ENCODE data around the gene SYT17.

Gene SYT17, protein sequence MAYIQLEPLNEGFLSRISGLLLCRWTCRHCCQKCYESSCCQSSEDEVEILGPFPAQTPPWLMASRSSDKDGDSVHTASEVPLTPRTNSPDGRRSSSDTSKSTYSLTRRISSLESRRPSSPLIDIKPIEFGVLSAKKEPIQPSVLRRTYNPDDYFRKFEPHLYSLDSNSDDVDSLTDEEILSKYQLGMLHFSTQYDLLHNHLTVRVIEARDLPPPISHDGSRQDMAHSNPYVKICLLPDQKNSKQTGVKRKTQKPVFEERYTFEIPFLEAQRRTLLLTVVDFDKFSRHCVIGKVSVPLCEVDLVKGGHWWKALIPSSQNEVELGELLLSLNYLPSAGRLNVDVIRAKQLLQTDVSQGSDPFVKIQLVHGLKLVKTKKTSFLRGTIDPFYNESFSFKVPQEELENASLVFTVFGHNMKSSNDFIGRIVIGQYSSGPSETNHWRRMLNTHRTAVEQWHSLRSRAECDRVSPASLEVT

DNA sequence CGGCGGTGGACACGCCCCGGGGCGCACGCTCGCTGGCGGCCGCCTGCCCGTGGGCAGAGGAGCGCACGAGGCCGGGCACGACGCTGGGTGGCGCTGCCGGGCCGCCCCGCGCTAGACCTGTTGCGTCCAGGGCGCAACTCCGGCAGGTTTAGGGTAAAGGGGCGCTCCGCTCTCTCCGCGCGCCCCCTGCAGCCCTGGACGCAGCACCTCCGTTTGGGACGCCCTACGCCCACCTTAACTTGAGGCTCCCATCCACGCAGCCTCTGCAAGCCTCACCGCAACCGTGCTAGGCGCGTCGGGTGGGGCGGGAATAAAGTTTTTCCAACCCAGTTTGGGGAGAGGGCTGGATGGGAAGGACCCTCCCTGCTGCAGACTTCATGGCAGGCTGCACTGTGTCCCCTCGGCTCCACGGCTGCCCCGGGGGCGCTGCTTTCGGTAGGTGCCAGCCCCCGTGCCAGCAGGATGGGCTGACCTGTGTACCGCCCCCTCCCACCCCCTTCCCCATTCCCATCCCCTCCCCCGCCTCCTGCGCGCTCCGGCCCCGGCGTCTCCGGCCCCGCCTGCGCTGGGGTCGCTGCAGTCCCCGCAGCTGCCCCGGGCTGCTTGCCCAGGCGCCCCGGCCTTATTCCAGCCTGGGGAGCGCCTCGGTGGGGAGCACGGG lies at the start of gene SYT17:
Gene SYT17 (plus strand): TSS at position 531 of the 661 bp plus-strand sequence. CDS start 407 bp downstream, outside the sequence.
- DNase-seq = peak; percentile 49

- no peak for DNase-seq
Measured at GRCh38 chr16:19118938-19119431, 49.1 kb upstream of the SYT17 start.

- no peak for DNase-seq
Measured at GRCh38 chr16:19119564-19119963, 48.5 kb upstream of the SYT17 start.

DNA sequence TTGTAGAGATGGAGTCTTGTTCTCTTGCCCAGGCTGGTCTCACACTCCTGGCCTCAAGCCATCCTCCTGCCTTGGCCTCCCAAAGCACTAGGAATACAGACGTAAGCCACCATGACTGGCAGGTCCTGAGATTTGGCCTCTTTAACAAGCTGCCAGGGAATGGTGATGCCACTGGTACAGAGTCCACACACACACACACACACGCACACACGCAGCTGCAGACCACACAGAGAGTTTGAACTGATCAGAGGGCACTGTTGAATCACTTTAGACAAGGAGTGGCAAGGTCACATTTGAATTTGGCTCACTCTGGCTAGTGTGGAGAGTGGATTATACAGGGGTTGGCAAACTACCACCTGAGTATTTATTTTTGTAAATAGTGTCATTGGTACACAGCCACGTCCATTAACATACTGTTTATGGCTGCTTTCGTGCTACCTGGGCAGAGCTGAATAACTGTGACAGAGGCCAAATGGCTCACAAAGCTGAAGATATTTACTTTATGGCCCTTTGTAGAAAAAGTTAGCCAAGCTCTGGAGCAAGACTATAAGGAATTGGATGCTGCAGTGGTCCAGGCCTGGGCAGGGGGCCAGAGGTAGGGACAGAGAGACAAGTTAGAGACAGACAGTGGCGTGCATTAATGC lies 44.4 kb upstream of the SYT17 start:
- no peak for DNase-seq

GRCh38 chr16:19126300-19126699 lies 41.7 kb upstream of the SYT17 start:
- DNase-seq = no peak

GRCh38 chr16:19127205-19127604 lies 40.8 kb upstream of the SYT17 start:
- no peak for DNase-seq

GRCh38 chr16:19127674-19128131 lies 40.3 kb upstream of the SYT17 start:
- no peak for DNase-seq

DNA sequence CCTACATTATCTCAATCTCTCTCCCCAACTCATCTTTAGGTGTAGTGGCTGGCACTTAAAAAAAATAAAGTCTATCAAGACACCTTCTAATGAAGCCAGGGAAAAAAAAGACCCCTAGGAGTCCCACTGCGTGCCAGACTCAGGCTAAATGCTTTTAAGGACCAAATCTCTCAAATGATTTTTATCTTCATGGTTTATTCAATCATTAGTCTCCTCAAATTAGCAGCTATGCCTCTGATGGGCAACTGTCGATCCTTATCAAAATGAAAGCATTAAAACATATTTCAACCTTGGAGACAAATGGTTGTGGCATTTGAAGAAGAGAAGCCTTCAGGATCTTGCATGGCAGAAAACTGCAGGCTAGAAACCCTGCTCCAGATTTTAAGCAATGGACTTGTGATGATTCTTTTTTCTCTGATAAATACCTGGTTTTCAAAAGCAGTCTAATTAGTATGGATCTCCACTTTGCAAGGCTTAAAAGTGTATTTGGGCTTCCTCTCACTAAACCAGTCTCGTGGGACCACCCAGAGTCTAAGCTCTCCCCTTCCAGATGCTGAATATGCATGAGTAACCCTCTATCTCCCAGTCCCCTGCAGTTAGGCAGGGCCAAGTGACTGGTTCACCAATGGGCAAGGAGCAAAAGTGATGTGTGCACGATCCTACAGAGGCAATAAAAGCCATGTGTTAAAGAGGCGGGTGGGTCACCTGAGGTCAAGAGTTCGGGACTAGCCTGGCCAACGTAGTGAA lies 39.4 kb upstream of the SYT17 start:
- DNase-seq = no peak

GRCh38 chr16:19130385-19130784 lies 37.7 kb upstream of the SYT17 start:
- DNase-seq = no peak

DNA sequence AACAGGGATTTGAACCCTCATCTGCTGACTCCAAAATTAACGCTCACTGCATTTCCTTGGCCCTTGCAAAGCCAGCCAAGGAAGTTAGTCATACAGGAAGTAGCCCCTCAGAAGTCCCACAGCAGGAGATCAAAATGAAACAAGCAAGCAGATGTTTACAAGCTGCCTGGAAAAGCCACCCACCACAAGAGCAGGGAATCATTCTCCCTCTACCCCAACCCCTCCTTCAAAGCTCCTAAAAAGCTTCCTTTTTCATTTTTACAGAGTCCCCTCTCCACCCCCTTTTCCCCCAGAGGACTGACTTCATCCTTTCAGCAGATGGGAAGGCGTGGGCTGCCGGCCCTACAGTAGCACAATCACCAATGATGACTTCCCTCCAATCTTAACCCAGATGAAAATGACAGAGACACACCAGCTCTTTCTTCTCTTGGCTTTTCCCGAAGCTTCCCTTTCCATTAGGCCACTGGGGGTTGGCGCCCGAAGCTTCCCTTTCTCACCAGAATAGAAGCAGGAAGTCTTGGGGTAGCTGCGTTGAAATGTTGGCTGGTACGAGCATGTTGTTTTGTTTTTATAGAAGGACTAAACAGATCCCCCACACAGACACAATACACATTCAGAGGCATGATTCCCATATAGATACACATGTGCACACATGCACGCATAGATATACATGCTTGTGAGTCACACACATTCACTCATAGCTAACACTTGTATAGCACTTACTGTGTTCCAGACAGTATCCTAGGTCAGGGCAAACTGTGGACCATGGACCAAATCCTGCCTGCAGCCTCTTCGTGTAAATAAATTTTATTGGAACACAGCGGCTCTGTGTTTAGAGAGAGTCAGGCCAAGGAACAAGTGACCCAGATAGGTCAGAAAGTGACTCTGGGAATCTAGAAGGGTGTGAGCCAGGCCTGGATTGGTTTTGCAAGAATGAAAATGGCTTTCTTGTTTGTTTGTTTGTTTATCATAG lies 36.9 kb upstream of the SYT17 start:
- DNase-seq = peak; percentile 55

DNA sequence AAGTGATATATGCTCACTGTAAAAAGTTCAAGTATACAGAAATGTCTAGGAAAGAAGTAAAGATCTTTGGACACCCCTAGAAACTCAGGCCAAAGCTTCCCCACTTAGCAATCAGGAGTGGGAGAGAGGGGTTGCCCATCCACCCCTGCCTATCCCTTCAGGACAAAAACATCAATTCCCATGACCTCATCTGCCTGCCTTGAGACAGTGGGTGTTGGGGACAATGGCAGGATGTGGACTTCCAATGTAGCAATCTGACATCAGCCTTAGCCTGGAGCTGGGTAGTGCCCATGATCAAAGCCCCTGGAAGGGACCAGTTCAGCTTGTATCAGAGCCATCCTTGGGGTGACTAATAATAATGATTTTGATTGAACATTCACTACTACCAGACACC lies 36.2 kb upstream of the SYT17 start:
- DNase-seq = no peak

GRCh38 chr16:19132255-19132654 lies 35.8 kb upstream of the SYT17 start:
- DNase-seq = no peak

GRCh38 chr16:19132898-19133297 lies 35.1 kb upstream of the SYT17 start:
- DNase-seq = no peak

- no peak for DNase-seq
Measured at GRCh38 chr16:19133600-19133999, 34.4 kb upstream of the SYT17 start.

DNA sequence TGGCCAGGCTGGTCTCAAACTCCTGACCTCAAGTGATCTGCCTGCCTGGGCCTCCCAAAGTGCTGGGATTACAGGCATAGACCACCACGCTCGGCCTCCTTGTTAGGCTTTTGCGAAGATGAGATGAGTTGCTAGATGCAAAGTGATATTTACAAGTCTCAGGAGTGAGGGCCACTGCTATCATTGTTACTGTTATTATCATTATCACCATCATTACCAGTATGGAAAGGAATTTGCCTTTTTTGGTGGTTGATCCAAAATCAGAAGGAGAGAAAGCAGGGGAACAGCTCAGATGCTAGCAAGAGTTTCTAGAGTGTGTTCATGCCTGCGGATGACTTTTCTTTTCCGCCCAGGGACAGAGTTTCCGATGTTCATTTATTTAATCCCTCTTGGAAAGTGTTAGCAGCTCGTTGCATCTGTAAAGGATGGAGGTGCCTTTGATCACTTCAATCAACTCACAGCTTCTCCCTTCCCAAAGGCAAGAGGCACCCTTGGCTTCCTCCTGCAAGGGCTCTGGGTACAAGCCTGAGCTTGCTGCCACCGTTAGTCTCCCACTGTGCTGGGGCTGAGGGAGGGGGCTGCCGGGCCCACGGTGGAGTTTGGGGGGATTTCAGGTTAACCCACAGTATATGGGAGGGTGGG lies 32.7 kb upstream of the SYT17 start:
- no peak for DNase-seq

GRCh38 chr16:19135896-19136438 lies 32.1 kb upstream of the SYT17 start:
- no peak for DNase-seq

DNA sequence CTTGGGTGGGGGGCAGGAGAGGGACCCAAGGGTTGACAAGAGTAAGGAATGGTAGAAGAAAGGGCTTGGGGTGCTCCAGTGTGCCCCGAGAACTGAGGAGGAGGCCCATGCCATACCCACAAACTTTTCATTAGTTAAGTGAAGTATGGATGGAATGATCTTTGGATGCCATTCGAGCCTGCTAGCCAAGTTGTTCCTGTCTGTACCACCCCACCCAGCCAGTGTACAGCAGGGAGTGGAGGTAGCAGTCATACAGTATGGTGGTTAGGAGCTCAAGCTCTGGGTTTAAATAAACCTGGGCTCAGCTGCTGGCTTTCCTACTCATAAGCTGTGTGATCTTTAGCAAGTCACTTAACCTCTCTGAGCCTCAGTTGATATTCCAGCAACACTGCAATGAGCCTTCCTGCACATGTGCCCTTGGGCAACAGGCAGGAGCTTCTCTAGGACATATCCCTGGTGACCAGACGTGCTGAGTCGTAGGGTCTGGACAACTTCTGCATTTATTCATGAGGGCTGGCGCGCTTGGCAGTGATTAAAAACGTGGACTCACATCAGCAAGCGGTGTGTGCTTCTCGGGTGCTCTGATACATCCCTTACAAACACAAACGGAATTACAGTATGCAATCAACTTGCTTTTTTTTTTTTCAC lies 31.4 kb upstream of the SYT17 start:
- DNase-seq = no peak

DNA sequence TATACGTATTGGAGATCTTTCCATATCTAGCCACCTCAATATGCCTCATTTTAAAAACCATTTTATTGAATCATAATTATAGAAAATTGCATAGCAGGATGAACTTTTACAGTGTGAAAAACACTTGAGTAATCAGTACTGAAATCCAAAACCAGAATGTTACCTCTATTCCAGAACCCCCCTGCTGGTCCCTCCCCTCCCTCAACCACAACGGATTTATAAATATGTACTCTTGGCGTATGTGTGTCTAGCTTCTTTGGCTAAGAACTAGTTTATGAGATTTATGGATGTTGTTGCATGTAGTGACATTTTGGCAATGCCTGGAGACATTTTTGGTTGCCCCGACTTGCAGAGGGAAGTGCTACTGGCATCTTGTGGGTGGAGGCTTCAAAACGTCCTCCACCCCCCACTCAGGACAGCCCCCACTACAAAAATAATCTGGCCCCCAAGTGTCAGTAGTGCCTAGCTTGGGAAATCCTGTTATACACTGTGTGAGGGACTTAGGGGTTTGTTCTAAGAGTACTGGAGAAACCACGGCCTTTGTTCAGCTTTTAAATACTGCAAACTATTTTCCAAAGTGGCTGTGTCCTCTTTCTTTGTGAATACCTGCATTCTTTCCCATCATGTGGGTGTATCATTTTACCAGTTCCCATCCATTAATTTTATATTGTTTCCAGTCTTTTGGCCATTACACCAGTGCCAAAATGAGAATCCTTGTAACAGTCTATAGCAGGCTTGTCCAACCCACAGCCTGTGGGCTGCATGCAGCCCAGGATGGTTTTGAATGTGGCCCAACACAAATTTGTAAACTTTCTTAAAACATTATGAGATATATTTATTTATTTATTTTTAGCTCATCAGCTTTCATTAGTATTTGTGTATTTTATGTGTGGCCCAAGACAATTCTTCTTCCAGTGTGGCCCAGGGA lies 30.6 kb upstream of the SYT17 start:
- no peak for DNase-seq

GRCh38 chr16:19138601-19139000 lies 29.4 kb upstream of the SYT17 start:
- DNase-seq = no peak
